AG04450 (cell line): ENCODE measurements around the gene TLR2. TPM values are rescaled to one million over a fixed set of nuclear protein-coding genes. Genes with fewer than 3 reads are reported as not detected.

Experiments used
- CTCF ChIA-PET: fragments of 300-600, 350-600 bp; formaldehyde crosslinking; extraction: SDS; loops from one replicate; lab custom pipeline; 2022; ENCODE audit warnings: antibody characterized with exemption, inconsistent platforms; lab: Charles Lee
- POLR2A ChIA-PET: fragments of 350-600 bp; formaldehyde crosslinking; extraction: SDS; loops from one replicate; lab custom pipeline; 2021; ENCODE audit warnings: antibody characterized with exemption, inconsistent platforms; lab: Yijun Ruan, JAX
- DNase-seq: peaks from one replicate; pipeline ENCODE4 v3.0.0-alpha.2; 2011; ENCODE audit warnings: low read depth, low spot score
- H3K27ac ChIP-seq: one replicate; pipeline ENCODE4 v1.5.1; 2012; ENCODE audit warnings: low read depth, low read length, control low read depth
- H3K27me3 ChIP-seq: one replicate; pipeline ENCODE4 v1.6.0; 2012; ENCODE audit warnings: low read length; ENCODE audit not compliant: control insufficient read depth, insufficient read depth
- H3K4me3 ChIP-seq: 2 replicates; pipeline ENCODE4 v1.5.1; 2011; ENCODE audit warnings: mild to moderate bottlenecking, low read depth, low read length, control low read depth
- H3K9me3 ChIP-seq: 2 replicates; pipeline ENCODE4 v1.5.1; 2012; ENCODE audit warnings: low read length; ENCODE audit not compliant: control insufficient read depth, insufficient read depth
- CTCF ChIP-seq: IDR thresholded peaks from 2 replicates; pipeline ENCODE4 v1.5.1; 2011; ENCODE audit warnings: low read depth, low read length, control low read depth, inconsistent platforms
- polyA plus RNA-seq: library from polyadenylated mRNA; depleted of rRNA; stranded (reverse); fragments of >200 nt; gene quantifications from 2 replicates; pipeline ENCODE4 v1.2.3, GENCODE V29; 2011

Gene TLR2
- polyA plus RNA-seq, 1 experiment: 0.24 TPM

- no peaks in the 10 kb centered on the region for H3K27me3 ChIP-seq
- CTCF ChIA-PET: no interaction called here
- no peak overlapping the region for H3K4me3 ChIP-seq
- DNase-seq: no peak
- POLR2A ChIA-PET: no interaction called here
- no peaks in the 10 kb centered on the region for H3K9me3 ChIP-seq
- no peak for TF ChIP-seq CTCF
- no peak overlapping the region for H3K27ac ChIP-seq
These were observed 46.1 kb upstream of the TLR2 start for GRCh38 chr4:153638011-153638410.

- no peak for DNase-seq
- POLR2A ChIA-PET: no interaction called here
- CTCF ChIA-PET: interaction anchor here (0.7 to 1.0 kb wide), 2 partner anchors 53 to 294 kb away, joined by 3 to 7 read pairs; partner anchors contain the start of gene MND1
These were observed 45.1 kb upstream of the TLR2 start for GRCh38 chr4:153638999-153639398.

GRCh38 chr4:153639833-153640802 lies 44.0 kb upstream of the TLR2 start:
- ChIA-PET POLR2A (no interaction called here), CTCF (interaction anchor here (1.0 kb wide), 1 partner anchor 295 kb away, joined by 3 read pairs; the partner anchor contains the start of gene MND1)
- Histone ChIP-seq H3K27ac (no peak overlapping the region), H3K27me3 (no peaks in the 10 kb centered on the region), H3K4me3 (no peak overlapping the region), H3K9me3 (peaks cover under 1% of the 10 kb centered on the region; the same call in 1 of the 2 replicates)
- TF ChIP-seq CTCF: no peak
- no peak for DNase-seq

More at GRCh38 chr4:153638999-153639398, 45.1 kb upstream of the TLR2 start:
- Histone ChIP-seq H3K9me3 (no peaks in the 10 kb centered on the region), H3K27me3 (no peaks in the 10 kb centered on the region), H3K4me3 (no peak overlapping the region), H3K27ac (no peak overlapping the region)
- no peak for TF ChIP-seq CTCF

- ChIA-PET POLR2A (no interaction called here), CTCF (no interaction called here)
- peaks cover 3% of the 10 kb centered on the region; the same call in 1 of the 2 replicates for H3K9me3 ChIP-seq
- H3K27ac ChIP-seq: no peak overlapping the region
- H3K4me3 ChIP-seq: no peak overlapping the region
- H3K27me3 ChIP-seq: no peaks in the 10 kb centered on the region
- DNase-seq: no peak
- TF ChIP-seq CTCF: no peak
These were observed 42.5 kb upstream of the TLR2 start for GRCh38 chr4:153641532-153641931.
